HTERT RPE-1 (cell line): Measurements from ENCODE around the gene PRPF4.
"Not testable (repeated sequence)": the region's sequence is repeated elsewhere in the genome, so short reads cannot be mapped to it uniquely, and the experiment has no call there.

Source experiments
- in situ Hi-C: fragments of 300-500 bp; cut with MboI; formaldehyde crosslinking; loops from 4 replicates; pipeline ENCODE4 v1.14.3; 2020; ENCODE audit warnings: low sequenced_read_pairs

Gene PRPF4

DNA sequence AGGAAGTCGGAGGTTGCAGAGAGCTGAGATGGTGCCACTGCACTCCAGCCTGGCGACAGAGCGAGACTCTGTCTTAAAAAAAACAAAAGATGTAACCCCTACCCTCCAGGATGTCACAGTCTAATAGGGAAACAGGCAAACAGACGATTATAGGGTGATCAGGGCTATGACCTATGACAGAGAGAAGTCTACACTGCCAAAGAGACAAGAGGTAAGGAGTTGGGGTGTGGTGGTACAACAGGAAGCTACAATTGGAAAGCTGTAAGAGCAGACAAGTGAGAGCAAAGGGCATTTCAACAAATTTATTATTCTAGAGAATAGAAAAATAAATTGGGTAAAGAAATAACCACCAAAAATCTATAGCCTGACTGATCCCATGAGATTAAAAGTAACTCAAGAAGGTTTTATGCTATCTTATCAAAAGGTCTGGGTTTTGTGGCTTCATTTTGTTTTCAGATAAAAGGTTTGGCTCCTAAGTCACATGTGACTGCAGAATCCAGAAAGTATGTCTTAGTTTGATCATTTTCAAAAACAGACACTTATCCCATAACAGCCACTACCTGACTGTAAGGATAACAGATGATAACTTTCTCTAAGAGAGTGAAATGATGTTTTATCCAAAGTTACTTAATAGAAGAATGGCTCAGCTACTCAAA lies 7.4 kb upstream of the PRPF4 start:
- in situ Hi-C loops: no loop called here

DNA sequence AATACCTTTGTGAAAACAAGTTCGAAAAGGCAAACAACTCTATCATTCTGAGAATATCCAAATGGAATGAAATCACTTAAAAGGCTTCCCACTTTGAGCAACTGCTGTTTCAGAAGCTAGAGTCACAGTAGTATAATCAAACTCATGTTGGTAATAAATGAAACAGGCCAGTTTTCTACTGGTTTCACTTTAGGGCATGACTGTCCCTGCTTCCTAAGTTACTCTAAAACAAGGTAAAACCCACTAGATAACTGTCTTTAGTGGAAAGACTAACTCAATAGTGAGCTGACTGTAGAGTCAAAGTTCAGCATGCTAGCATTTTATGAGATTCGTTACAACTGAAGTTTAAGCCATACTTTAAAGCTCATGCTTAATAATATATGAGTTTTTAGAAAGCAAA lies 6.1 kb upstream of the PRPF4 start:
- in situ Hi-C loops: no loop called here

DNA sequence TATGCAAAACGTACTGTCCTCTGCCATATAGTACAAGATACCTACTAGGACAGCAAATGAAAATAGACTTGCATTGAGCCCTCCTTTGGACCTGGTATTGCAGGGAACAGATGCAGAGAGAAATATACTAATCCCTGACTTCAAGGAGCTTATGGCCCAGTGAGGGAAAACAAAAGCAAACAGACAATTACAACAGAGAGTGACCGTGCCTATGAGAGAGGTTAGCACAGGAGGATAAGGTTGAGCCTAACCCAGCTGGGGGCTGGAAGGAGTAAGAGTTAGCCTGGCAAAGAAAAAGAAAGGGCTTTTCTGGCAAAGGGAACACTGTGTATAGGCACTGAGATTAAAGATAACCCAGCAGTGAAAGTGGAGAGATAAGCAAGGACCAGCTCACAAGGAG lies 5.6 kb upstream of the PRPF4 start:
- in situ Hi-C loops: no loop called here

DNA sequence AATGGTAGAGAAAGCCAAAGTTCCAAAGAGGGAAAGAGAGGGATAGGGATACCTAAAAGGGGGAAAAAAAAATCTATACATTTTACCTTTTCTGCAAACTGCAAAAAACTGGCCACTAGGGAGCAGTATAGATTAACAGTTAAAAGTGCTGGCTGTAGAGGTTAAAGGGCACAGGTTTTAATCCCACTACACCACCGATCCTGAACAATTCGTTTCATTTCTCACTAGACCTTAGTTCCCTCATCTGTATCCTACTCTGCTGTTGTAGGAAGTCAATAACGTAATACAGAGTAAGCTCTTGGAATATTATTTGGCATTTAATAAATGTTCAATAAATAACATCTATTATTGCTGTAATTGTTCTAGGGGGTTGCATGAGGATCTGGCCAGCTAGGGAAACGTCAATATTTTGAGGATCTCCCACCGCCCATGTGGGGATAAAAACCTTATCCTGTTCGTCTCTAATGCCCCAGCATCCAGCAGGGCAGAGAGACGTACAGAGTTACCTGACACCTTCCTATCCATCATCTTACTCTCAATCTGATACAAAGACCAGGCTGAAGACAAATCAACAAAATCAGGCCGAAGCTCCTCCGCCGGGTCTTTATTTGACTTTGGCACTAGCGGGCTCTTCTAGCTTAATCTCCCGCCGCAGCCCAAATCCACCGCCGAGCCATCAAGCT lies 843 bp upstream of the PRPF4 start:
- in situ Hi-C loops: no loop called here

DNA sequence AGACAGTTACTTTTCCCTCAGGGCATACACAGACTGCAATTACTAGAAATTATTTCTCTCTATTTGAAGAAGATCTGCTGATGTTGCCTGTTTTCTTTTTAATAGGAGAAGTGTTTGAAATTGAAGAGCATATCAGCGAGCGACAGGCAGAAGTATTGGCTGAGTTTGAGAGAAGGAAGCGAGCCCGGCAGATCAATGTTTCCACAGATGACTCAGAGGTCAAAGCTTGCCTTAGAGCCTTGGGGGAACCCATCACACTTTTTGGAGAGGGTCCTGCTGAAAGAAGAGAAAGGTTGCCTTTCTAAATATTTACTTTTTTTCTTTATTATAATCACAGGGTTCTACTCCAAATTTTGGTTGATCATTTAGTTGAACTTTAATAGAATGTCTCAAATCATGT lies 3.4 kb downstream of the PRPF4 start:
- in situ Hi-C loops: no loop called here

DNA sequence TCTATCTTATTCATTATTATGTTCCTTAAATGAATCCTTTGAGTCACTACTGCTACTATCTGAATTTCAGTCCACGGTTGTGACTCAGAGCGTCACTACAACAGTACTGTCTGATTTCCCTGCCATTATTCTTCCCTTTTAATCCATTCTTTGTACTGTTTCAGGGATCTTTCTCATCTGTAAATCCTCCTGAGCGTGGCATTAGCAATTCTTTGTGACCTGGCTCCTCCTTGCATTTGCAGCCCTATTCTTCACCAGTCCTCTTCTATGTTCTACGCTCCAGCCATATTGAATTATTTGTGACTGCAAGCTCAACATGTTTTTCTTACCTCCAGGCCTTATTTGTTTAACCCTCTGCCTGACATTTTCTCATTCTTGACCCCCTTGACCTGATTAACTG lies 5.9 kb downstream of the PRPF4 start:
- in situ Hi-C loops: no loop called here

DNA sequence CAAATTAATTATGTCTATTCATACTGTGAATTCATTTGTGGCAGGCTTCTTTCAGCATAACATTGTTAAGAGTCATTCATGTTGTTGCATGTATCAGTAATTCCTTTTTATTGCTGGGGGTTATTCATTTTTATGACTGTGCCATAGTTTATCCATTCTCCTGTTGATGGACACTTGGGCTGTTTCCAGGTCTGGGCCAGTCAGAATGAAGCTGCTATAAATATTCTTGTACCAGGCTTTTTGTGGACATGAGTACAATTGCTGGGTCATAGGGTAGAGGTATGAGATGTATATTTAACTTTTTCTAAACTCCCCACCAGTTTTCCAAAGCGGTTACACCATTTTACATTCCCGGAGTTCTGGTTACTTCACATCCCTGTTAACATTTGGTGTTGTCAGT lies 13.6 kb downstream of the PRPF4 start:
- in situ Hi-C loops: no loop called here

DNA sequence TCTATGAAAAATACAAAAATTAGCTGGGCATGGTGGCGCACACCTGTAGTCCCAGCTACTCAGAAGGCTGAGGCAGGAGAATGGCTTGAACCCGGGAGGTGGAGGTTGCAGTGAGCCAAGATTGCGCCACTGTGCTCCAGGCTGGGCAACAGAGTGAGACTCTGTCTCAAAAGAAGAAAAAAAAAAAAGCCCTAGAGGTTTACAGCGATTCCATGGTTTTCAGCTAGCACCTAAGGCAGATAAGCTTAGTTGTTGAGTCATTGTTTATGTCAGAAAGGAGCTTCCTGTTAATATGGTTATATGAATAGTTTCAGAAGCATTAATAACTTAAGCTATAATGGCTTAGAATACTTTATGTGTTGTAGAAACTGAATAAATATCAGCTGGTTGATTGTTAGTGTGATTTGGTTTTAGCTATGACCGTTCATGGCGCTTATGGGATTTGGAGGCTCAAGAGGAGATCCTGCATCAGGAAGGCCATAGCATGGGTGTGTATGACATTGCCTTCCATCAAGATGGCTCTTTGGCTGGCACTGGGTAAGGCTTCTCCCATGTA lies 14.7 kb downstream of the PRPF4 start:
- in situ Hi-C loops: no loop called here

DNA sequence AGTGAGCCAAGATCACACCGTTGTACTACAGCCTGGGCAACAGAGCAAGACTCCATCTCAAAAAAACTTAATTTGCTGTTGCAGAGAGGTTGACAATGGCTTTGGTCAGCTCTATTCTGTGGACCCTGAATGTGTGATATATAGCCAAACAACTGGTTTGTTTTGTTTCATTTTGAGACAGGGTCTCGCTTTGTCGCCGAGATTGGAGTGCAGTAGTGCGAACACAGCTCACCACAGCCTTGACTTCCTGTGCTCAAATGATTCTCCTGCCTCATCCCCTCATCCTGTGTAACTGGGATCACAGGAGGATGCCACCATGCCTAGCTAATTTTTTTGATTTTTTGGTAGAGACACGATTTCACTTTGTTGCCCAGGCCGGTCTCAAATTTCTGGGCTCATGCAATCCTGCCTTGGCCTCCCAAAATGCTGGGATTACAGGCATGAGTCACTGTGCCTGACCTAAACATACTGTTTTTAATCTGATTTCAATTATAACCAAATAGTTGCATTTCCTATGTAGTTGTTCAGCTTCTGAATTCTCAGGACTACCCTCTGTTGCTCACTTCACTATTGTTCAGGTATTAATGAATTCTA lies 17.9 kb downstream of the PRPF4 start:
- in situ Hi-C loops: no loop called here

DNA sequence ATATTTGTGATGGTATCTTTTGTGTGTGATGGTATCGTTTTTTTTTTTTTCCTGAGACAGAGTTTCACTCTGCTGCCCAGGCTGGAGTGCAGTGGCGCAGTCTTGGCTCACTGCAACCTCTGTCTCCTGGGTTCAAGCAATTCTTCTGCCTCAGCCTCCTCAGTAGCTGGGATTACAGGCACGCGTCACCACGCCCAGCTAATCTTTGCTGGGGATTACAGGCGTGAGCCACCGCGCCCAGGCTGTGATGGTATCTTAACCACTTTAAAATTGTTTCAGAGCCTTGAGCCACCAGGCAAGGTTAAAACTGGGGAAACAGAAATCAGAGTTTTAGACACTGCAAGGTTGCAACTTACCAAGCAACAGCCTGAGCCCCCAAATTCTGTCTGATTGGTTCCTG lies 20.8 kb downstream of the PRPF4 start:
- in situ Hi-C loops: not testable (repeated sequence)

DNA sequence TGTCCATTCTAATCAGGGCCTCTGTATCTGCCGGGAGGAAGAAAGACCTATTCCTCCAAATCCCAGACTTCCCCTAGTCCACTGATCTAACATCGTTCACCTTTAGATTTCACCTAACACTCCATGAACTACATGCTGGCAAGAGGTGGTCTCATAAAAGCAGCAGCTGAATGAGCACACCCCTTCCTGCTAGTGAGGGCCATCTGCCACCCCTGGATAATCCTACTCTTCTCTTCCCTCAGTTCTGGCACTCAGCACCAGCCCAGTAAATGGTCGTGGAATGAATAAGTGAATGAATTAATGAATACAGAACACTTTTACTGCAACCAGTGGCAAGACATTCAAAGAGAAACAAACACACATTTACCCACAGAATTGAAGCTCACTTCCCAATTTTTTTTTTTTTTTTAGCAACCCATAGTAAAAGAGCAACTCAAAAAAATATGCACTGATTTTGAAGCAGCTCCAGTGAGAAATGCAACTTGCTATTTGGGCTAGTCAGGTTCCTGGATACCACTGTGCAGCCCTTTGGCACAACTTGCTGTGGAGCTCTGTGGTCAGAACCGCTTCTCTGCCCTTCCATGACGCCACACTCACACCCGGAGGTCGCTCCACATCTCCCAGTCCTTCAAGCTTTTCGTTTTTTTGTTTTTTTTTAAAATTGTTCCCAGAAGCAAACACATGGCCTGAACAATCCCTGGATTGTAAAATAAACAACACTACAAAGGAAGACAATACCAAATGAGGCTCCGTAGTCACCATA lies 21.5 kb downstream of the PRPF4 start:
- in situ Hi-C loops: no loop called here

DNA sequence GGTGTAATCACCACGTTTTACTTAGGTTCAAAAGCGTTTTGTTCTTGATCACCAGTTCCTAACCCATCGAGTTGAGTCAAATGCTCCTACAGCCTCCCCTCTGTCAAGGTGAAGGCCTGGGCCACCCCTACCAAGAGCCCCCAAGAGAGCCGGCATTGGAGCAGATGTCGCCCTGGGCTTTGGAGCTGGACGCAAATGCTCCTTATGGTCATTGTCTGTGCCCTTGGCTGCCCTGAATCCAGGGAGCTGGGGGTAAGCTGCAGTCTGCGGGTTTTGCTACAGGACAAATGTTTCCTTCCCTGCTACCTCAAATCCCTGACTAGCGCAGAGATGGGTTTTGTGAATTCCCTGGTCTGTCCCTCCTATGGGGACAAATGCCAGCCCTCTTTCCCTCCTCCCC lies 22.9 kb downstream of the PRPF4 start:
- in situ Hi-C loops: no loop called here

DNA sequence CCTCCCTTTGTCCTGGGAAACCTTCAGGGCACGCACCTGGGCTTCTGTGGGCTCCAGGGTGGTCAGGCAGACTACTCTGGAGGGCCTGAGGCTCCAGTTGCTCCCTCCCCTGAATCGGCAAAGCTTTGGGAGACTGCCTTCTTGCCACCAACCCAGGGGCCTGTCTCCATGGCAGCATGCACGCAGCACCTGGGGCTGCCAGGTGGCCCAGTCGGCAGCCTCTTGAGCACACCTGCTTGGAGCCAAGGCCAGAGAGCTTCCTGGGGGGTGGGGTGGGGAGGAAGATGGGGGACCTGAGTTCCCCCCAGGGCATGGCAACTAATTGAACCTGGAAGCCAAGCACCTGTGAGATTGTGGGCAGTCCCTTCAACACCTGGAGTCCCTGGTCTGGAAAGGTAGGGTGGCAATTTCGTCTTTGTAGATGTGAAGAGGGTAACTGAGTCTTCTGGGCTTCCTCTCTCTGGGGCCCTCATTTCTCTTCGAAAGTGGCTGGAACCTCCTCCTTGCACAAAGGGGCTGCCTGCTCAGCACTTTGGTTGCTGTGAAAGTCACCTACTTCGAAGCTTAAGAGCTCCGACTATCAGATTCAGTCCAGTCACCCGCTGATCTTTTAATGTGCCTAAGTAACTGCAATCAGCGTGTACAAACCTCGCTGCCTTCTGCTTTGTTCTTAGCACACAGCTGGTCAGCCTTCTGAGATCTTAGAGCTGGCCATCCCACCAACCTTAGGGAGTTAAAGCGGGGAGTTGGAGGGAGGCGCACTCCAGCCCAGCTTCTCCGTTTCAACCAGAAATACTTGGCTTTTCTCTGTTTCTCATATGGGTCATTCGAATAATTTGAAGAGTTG lies 23.7 kb downstream of the PRPF4 start:
- in situ Hi-C loops: no loop called here

DNA sequence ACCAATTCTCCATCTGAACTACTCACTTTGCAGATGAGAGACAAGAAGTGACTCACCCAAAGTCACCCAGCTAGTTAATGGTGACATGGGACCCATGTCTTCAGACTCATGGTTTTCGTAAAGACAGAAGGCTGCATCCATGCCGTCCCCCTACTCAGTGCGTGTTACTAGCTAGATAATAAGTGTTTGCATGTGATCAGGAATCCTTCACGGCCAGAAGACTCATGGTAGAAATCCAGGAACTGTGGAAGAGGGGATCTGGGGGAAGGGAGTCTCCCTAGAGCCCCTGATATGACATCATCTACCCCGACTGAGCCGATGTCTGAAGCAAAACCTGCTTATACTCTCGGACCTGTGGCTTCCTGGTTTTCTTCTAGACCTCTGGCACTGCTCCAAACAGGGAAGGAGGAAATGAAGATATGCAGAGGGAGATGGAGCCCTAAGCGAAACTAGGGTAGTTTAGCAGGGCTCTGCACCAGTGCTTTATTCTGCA lies 24.4 kb downstream of the PRPF4 start:
- in situ Hi-C loops: no loop called here

DNA sequence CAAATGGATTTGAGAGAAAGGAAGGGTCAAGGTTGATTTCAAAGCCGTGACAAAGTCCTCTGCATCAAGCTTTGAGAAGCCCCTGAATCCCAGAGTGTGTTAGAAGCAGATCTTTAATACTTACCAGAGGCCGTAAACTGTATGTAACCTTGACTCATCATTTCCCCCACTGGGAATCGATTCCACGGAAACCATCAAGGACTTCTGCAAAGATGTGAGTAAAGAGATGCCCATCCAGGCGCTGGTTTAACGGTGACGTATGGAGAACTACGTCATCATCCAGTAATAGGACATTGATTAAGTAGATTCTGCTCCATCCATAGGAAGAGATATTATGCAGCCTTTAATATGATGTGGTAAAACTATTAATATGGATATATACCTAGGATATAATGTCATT lies 26.1 kb downstream of the PRPF4 start:
- in situ Hi-C loops: no loop called here

DNA sequence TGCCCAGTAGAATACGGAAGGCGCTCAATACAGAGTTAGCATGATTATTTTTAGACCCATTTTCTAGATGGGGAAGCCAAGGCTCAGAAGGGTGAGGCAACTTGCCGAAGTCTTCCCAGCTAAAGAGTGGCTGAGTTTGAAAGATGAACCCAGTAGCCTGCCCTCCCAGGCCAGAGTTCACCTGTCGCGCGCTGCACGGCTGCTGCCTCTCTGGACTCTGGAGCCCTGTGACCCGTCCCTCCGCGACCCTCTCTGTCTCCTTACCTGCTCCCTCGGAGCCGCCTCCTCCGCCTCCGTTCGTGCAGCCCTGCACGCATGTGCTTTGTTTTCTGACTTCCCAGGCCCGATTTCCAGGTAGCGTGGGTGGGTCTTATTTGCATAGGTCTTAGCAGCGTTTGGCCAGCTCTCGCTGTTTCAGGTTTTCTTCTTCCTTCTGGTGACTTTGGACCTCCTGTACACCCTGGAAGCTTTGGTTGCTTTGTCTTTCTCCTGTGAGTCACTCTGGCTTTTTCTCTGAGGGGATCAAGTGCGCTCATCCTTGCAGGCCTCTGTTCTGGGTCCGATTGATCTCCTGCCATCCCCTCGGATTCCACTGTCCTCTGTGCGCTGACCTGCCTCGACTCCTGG lies 27.4 kb downstream of the PRPF4 start, which contains the start of gene RNF183:
Gene RNF183 (minus strand): TSS at position 585 of the 627 bp plus-strand sequence. CDS start 5,192 bp downstream, outside the sequence.
- in situ Hi-C loops: no loop called here

DNA sequence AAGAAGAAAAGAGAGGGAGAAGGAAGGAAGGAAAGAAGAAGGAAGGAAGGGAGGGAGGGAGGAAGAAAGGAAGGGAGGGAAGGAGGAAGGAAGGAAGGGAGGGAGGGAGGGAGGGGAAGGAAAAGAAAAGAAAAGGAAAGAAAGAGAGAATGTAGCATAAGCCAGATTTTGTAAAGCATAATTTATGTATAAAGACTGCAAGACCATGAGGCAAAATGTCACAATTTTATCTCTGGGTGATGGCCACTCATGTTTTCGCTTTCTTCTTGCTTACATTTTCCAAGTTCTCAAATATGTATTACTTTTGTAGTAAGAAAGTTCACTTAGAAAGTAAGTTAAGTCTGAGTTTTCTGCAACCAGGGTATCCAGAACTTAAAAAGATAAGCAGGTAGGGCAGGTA lies 31.1 kb downstream of the PRPF4 start:
- in situ Hi-C loops: no loop called here

DNA sequence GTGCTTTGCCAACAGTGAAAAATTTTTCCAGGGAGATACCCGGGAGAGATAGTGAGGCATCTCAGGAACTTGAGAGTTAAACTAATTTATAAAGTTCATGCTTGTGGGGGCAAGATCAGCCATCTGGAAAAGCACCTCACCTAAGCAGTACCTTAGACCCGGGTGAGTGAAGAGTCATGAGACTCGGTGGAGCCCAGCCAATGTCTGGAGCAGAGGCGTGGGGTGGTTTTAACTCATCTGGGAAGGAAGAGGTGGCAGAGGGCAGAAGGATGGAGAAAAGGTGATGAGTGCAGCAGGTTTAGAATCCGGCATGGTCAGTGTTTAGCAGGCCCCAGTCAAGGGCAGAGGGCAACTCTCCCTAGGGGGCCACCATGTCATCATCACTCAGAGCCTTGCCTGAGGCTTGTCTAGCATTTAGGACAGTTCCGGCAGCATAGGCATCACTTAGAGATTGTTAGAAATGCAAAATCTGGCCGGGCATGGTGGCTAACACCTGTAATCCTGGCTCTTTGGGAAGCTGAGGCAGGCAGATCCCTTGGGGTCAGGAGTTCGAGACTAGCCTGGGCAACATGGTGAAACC lies 32.0 kb downstream of the PRPF4 start:
- in situ Hi-C loops: no loop called here

DNA sequence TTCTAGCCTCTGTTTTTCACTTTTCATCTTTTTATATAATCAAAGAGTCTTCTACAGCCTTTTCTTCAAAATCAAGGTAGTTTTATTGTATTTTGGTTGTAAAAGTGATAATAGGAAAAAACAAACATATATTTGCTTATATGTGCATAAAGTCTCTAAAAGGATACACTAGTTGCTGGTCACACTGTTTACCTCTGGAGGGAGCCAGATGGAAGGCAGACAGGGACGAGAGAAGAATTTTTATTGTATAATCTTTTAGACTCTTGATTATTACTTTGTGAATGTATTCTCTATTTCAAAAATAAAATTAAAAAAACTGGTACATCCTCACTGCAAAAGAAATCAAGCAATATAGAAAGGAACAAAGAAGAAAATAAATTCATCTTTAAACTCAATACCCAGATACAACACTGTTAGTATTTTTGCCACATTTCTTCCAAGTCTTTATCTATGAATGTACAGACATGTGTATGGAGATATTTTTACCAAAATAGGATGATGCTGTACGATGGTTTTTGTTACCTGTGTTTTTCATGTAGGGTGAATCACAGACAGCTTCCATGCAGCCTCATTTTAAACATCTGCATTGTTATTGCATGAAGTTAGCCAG lies 33.9 kb downstream of the PRPF4 start:
- in situ Hi-C loops: no loop called here
